OCI-LY7 (cell line): Measurements from ENCODE around the gene LONP2.

ENCODE experiments used
- CTCF ChIP-seq: fragments of 200-600 bp; sonication (generic); conservative IDR thresholded peaks from 2 replicates; pipeline ENCODE4 v1.5.1; 2014; ENCODE audit warnings: mild to moderate bottlenecking, antibody characterized with exemption, low read length, moderate library complexity, mixed read lengths
- EZH2phosphoT487 ChIP-seq: fragments of 200-600 bp; sonication (generic); IDR thresholded peaks from 2 replicates; pipeline ENCODE4 v1.6.1; 2018; ENCODE audit warnings: low read depth, borderline replicate concordance, mild to moderate bottlenecking, mixed run types, antibody characterized with exemption, low read length, moderate library complexity, mixed read lengths

DNA sequence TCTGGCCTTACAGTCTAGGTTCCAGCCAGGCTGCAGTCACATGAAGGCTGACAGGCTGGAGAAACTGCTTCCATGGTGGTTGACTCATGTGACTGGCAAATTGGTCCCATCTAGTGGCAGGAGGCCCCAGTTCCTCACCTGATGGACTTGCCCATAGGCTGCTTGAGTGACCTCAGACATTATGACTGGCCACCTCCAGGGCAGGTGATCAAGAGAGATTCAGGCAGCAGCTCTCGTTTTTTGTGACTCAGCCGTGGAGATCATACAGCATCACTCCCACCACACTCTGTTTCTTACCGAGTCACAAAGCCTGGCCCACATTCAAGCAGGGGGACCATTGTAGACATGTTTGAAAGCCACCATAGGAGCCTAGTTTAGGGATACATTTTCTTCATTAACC lies 106.6 kb downstream of the LONP2 start:
- TF ChIP-seq CTCF (no peak), EZH2phosphoT487 (no peak)
